ENCODE measurements around the gene PAK1.

DNA sequence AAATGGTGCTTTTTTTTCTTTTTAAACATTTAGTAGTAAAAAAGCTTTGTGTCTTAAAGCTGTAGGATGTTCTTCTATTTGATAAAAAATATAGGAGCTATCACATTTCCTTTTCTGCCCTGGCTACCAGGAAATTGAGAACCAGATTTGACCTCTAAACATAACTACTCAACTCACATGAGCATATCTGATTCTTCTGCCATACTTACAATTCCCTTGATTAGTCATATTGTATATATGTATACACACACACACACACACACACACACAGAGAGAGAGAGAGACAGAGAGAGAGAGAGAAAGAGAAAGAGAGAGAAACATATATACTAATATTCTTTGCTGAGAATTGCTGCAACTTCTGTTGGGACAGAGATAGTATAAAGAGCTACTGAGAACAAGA, 149.4 kb downstream of the PAK1 start:
- TF ChIP-seq POLR2AphosphoS5 (IDR thresholded peaks at IDR 0.05) (no peak), POLR2A (IDR thresholded peaks at IDR 0.05) (no peak), EP300 (IDR thresholded peaks at IDR 0.05) (no peak)
- TF ChIP-seq, protein P1, sequence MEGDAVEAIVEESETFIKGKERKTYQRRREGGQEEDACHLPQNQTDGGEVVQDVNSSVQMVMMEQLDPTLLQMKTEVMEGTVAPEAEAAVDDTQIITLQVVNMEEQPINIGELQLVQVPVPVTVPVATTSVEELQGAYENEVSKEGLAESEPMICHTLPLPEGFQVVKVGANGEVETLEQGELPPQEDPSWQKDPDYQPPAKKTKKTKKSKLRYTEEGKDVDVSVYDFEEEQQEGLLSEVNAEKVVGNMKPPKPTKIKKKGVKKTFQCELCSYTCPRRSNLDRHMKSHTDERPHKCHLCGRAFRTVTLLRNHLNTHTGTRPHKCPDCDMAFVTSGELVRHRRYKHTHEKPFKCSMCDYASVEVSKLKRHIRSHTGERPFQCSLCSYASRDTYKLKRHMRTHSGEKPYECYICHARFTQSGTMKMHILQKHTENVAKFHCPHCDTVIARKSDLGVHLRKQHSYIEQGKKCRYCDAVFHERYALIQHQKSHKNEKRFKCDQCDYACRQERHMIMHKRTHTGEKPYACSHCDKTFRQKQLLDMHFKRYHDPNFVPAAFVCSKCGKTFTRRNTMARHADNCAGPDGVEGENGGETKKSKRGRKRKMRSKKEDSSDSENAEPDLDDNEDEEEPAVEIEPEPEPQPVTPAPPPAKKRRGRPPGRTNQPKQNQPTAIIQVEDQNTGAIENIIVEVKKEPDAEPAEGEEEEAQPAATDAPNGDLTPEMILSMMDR (IDR thresholded peaks at IDR 0.05), result no peak
